Bronchial epithelial cell (primary cell): Measurements from ENCODE around the gene ARHGAP10. TPM values are rescaled to one million over a fixed set of nuclear protein-coding genes. Genes with fewer than 3 reads are reported as not detected.
A peak's percentile ranks its signal among the peaks of the same experiment; 100 is the strongest.

Experiments used
- DNase-seq: peaks from one replicate; pipeline ENCODE4 v3.0.0-alpha.2; 2010; ENCODE audit warnings: low read depth
- FAIRE-seq: peaks from 2 replicates; lab custom pipeline; 2011; peaks lifted over from hg19 to GRCh38; lab: Jason Lieb, UNC
- H3K27me3 ChIP-seq: 2 replicates; pipeline ENCODE4 v1.5.1; 2011; ENCODE audit warnings: low read length; ENCODE audit not compliant: control insufficient read depth, insufficient read depth
- H3K36me3 ChIP-seq: 2 replicates; pipeline ENCODE4 v1.5.1; 2011; ENCODE audit warnings: low read length; ENCODE audit not compliant: control insufficient read depth, insufficient read depth
- H3K4me3 ChIP-seq: 2 replicates; pipeline ENCODE4 v1.5.1; 2011; ENCODE audit warnings: mild to moderate bottlenecking, low read depth, low read length, control low read depth
- CTCF ChIP-seq: IDR thresholded peaks from 2 replicates; pipeline ENCODE4 v1.5.1; 2011; ENCODE audit warnings: mild to moderate bottlenecking, moderate library complexity, low read length, control low read depth, inconsistent platforms; ENCODE audit not compliant: insufficient read depth, severe bottlenecking
- total RNA-seq: library from RNA; depleted of rRNA; stranded (reverse); fragments of >200 nt; gene quantifications from 2 replicates; pipeline ENCODE4 v1.2.1, GENCODE V29; 2014

ARHGAP10 gene
- total RNA-seq, 1 donor from 2014 or later = 8.4 TPM

GRCh38 chr4:147786531-147786930 lies 54.6 kb downstream of the ARHGAP10 start:
- DNase-seq (no peak), FAIRE-seq (no peak)
- no peak for TF ChIP-seq CTCF
- H3K27me3 ChIP-seq = no peaks in the 10 kb centered on the region
- no peaks in the 10 kb centered on the region for H3K36me3 ChIP-seq
- H3K4me3 ChIP-seq = no peak overlapping the region

GRCh38 chr4:147787204-147787603 lies 55.3 kb downstream of the ARHGAP10 start:
- no peak for TF ChIP-seq CTCF
- H3K4me3 ChIP-seq = no peak overlapping the region
- no peaks in the 10 kb centered on the region for H3K36me3 ChIP-seq
- FAIRE-seq (no peak), DNase-seq (no peak)
- no peaks in the 10 kb centered on the region for H3K27me3 ChIP-seq

DNA sequence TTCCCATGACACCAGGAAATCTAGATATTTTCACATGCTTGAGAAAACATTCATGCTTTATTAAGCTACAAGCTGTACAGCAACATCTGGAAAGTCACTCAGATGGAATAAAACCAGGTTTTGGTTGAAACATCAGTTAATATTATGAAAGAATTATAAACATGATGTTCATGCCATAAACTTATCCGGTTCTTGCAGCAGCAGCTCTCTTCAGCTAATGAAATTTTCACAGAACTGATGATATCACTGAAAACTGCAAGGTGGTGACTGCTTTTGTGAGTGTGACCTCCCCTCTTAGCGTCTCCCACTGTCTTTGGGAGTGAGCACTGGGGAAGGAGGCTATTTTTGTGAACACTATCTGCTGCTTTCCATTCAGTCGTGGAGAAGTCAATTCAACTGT lies 56.9 kb downstream of the ARHGAP10 start:
- TF ChIP-seq CTCF = no peak
- H3K36me3 ChIP-seq = no peaks in the 10 kb centered on the region
- DNase-seq (no peak), FAIRE-seq (no peak)
- H3K4me3 ChIP-seq = no peak overlapping the region
- no peaks in the 10 kb centered on the region for H3K27me3 ChIP-seq

- no peak overlapping the region for H3K4me3 ChIP-seq
- H3K36me3 ChIP-seq = no peaks in the 10 kb centered on the region
- H3K27me3 ChIP-seq = no peaks in the 10 kb centered on the region
- no peak for DNase-seq
- TF ChIP-seq CTCF = no peak
- FAIRE-seq = no peak
These were observed 57.7 kb downstream of the ARHGAP10 start for GRCh38 chr4:147789596-147789995.

- H3K36me3 ChIP-seq = no peaks in the 10 kb centered on the region
- DNase-seq (peak; percentile 80), FAIRE-seq (no peak)
- H3K27me3 ChIP-seq = no peaks in the 10 kb centered on the region
- no peak overlapping the region for H3K4me3 ChIP-seq
- no peak for TF ChIP-seq CTCF
These were observed 58.5 kb downstream of the ARHGAP10 start for GRCh38 chr4:147790412-147790811.

- DNase-seq (no peak), FAIRE-seq (no peak)
- Histone ChIP-seq H3K27me3 (no peaks in the 10 kb centered on the region), H3K4me3 (no peak overlapping the region), H3K36me3 (no peaks in the 10 kb centered on the region)
- TF ChIP-seq CTCF = no peak
These were observed 59.5 kb downstream of the ARHGAP10 start for GRCh38 chr4:147791341-147791740.
